GM19240 (cell line): Measurements from ENCODE around the gene SESN1.

Experiments used
- DNase-seq: peaks from one replicate; pipeline ENCODE4 v3.0.0; 2011; ENCODE audit warnings: low spot score; ENCODE audit not compliant: insufficient read length

SESN1 gene

DNA sequence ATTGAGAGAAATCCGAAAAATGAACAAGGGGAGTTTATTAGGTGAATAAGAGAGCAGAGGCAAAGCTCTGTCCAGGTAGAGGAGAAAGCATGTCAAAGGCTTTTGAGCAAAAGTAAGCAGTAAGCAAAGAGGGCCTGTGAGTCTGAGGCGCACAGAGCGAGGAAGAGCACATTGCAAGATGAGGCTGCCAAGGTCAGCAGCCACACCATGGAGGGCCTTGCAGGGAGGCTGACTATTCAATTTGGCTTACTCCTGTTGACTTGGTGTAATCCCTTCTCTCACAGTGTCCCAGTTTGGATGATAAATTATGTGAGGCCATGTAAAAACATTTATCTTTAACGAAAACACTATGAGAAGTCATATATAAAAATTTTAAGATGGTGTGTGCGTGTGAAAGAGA is 32.4 kb downstream of the SESN1 start:
- no peak for DNase-seq

DNA sequence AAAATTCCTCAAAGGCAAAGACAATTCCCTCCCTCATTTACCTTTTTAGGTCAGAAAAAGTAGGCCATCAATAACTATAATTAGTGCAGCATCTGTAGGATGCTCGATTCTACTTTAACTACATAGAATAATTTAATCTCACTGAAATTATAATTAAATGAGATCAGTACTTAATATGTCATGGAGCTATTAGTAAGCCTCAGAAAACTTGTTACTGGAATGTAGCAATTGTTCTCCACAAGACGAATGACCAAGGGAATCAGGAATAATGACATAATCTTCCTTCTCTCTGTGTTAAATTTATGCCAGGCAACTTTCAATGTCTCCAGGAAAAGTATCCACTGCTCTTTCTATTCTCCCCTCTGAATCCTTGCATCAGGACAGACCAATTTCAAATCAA is 34.1 kb downstream of the SESN1 start:
- DNase-seq = no peak

DNA sequence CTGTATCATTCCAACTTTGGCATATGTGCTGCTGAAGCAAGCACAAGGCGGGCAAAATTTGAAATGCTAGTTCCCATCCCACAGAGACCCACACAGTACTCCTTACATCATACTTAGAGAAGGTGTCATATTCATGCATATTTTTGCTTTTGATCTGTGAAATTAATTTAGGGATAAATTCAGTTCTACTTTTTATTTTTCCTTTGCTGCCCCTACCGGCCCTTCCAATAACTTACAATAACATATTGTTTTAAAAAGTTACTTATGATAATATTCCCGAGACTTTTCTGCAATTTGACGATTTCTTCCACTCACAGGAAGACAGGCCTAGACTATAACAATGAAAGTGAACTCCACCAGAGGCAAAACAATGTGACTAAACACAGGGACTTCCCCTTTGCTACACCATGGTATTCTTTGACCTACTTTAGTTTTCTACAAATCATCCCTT is 35.0 kb downstream of the SESN1 start:
- DNase-seq = no peak

DNA sequence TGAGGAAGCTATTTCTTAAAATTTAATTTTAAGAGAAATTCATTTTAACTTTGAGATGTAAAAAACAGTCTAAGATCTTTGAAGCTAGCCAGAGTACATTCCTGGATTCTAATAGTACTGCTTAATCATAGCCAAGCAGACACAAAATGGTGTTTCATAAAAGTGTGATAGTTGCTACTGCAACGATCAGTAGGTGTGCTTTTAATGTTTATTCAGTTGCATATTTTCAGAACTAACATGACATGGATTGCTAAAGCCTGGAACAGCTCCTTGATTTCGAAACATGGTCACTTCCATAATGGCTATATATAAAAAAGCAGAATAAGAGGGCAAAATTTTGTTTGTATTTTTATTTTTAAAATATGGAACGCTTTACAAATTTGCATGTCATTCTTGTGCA is 35.5 kb downstream of the SESN1 start:
- no peak for DNase-seq

DNA sequence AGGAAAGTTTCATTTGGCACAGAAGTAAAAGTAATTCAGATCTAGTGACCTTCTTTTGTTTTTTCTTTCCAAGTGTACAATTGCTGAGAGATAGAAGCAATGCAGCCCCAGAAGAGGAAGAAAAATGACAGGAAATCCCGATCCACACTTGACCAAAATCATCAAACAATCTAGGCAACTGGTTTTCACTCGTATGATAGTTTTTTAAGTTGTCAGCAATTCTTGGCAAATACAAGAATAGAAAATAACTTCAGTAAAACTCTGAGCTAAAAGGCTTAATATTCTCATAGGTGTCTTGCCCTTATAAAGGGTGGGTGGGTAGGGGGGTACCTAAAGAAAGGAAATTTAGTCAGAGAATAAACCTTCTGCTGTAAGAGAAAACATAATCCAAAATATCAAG is 36.0 kb downstream of the SESN1 start:
- no peak for DNase-seq

DNA sequence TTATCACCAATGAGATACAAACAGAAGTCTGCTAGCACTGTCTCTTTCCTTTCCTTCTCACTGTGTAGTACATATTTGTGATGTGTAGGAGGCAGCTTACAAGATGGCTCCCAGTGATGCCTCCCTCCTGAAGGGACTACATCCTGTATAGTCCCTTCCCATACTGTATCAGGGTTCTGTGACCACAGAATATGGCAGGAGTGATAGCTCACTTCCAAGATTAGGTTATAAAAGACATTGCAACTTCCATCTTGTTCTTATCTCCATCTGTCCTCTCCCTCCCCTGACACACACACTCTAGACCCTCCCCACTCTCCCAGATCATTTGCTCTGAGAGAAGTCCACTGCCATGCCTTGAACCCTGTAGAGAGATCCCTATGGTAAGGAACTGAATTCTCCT is 38.0 kb downstream of the SESN1 start:
- no peak for DNase-seq

DNA sequence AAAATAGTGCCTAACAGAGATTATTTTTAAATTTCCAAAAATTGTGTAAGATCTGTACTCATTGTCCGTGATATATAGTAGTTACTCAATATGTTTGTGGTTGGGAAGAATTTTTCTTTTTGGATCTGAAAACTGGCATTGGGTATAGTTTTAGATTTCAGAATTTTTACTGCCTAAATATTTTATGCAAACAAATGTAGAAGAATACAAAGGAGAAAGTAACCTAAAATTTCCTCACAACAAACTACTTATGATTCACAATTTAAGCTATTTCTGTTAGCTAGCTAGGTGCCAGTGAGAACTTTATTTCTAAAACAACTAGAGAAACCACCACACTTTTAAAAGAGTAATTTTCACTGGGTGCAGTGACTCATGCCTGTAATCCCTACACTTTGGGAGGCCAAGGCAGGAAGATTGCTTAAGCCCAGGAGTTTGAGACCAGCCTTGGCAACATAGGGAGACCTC is 38.8 kb downstream of the SESN1 start:
- DNase-seq = no peak

DNA sequence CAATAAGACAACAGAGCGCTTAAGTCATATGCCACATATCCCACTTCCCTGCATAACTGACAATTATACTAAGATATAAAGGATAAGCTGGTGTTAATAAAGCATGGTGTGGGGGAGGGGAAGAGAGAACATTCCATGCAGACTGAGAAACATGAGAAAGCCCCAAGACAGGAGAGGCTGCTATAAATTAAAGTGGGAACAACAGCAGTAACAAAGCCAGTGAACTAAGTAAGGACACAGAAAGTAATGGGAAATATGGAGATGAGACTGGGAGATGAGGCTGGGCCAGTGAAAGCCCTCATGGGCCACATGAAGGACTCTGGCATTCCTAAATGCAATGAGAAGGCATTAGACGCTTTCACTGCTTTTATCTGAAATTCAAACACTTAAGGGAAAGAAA is 41.3 kb downstream of the SESN1 start:
- DNase-seq = no peak

DNA sequence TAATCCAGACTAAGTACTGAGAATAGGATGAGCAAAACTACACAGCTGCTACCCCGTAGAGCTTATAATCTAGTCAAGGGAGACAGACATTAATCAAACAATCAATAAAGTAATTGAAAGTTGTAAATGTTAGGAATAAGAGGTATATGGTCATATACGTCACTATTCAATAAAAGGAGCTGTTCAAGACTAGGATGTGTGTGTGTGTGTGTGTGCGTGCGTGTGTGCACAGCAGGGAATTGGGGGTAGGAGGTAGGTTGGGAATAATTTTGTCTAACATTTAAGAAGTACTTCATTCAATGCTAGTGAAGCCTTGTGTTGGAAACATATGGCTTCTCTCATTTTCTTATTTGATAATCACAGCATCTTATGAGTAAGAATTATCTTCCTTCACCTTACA is 41.8 kb downstream of the SESN1 start:
- DNase-seq = no peak

DNA sequence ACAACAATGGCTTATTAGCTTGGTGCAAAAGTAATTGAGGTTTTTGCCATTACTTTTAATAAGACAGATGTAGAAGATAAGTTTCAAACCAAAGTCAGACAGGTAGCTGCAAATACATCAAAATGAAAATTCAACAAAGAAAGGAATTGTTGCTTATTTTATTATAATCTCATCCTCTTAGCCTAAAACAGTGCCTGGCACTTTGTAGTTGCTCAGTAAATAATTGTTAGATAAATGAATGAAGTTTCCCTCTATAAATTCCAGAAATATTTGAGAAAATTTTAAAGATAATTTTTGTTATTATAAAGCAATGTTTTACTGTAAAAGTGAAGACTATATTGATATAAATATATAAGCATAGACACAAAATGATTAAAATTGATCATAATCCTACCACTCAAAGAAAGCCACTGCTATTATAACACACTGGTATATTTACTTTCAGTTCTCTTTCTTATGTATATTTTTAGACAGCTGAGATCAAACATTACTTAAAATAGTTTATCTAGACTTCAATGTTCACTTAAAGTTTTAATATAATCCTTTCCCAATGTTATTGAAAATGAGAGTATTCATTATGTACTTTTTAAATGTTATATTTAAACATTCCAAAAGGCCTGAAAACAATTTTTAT is 42.5 kb downstream of the SESN1 start:
- no peak for DNase-seq

DNA sequence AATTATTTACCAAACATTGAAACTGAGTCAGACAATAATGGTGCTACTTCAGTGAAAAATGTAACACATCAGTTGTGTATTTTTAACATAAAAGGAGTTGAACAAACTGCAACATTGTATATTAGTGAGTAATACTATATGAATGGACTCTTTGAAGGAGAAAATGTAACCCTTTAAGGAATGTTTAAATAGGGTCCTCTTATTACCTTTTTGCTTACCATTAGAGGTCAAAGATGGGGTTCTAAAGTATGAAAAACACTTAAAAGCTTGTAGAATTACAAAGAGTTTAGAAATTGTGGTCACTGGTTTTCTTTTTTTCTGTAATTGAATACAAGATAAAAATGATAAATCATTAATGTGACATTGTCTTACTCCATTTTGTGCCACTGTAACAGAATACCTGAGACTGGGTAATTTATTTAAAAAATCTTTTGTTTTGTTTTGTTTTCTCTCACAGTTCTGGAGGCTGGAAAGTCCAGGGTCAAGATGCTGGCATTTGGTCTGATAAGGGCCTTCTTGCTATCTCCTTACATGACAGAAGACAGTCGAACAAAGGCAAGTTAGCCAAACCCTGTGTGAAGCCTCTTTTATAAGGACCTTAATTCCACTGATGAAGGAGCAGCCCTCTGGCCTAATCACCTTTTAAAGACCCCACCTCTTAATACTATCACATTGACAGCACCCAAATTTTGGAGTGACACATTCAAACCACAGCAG is 43.2 kb downstream of the SESN1 start:
- DNase-seq = no peak

DNA sequence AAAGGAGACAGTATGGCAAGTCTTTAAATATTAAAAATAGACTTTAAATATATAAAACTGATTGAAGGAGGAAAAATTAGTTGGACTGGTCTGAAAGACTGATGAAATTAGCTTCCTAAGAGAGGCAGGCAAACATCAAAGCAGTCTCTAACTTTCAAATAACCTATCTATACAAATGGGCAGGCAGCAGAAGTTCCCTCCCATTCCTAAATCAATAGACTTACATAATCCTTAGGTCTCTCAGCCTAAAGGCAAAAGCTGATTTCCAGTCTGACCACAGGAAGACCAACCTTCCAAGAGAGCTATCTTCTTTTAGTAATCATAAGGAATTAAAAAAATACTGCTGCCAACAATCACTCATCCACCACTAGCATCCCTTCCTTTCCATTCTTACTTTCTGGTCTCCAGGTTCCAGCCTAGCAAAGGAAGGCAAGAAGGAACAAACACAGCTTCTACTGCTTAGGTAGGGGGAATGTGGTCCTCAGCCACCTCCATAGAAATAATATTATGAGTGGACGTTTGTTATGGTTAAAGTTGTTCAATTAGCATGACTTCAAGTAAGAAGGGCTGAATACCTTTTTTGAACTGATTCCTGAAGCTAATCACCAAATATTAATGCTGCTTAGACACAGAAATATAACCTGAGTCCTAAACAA is 44.1 kb downstream of the SESN1 start:
- no peak for DNase-seq

DNA sequence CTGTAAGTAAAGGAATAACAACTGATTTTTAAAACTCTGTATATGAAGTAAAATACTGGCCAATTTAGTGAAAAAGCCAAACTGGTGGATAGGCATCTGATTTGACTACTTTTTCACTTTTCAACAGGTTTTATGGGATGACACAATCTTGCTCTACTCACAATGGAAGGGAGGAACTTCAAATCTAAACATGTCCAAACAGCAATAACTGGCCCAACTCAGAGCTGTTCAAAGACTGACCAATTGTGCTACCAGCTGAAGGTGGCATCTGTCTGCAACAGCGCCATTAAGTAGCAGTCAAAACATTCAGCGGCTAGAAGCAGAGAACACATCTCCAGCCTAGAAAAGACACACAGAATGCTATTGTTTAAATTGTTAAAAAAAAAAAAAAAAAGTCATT is 44.6 kb downstream of the SESN1 start:
- no peak for DNase-seq

DNA sequence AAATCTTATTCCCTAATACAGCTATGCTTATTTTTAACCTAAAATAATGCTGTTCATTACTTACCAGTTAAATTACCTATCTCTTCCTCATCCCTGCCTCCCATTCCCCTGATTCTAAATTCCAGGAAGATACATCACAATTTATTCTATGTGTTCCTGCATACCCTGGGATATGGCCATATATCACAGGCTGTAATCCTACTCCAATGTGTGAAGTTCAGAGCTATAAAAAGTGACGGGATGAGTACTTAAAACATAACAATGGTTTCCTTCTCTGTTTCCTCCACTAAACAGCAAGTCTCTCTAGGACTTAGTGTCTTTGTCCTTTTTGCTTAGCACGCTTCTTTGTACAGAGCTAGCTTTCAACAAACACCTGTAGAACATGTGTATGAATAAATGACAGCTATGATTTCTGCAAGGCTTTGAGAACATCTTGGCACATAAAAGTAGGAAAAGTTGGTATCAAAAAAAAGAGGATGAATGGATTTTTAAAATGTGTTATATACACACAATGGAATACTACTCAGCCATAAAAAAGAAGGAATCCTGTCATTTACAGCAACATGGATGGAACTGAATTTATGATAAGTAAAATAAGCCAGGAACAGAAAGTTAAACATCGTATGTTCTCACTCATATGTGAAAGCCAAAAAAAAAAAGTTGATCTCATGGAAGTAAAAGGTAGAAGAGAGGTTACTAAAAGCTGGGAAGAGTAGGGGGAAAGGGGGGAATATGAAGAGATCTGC is 45.8 kb downstream of the SESN1 start:
- no peak for DNase-seq

DNA sequence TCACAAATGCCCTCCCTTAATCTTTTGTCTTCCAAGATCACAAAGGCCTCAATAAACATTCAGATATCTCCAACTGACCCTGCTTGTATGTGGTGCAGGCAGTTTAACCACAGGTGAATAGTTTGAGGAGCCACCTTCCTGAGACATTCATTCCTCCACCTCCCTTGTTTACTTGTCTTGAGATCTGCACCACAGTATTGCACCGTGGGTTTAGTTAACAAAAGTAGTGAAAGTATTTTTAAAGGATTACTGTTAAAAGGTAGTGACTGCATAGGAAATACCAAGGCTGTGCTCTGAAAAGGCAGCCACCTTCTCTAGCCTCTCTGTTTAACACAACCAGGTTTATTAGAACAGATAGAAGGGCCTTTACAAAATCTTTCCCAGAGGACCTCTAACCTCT is 46.5 kb downstream of the SESN1 start:
- no peak for DNase-seq

DNA sequence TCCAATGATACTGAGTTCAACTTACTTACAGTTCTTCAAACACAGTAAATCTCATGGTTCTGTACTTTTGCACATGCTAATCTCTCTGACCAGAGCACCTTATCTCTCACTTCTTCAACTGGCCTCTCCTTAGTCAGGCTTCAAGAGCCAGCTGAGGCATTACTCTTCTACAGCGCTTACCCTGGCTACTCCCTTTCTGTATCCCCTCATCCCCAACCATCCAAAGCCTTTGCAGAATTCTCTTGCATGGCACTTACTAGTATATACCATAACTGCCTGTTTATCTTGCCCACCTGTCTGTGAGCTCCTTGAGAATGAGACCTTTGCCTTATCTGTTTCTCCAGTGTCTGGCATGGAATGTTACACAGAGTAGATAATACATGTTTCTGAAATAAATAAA is 49.2 kb downstream of the SESN1 start:
- DNase-seq = no peak

DNA sequence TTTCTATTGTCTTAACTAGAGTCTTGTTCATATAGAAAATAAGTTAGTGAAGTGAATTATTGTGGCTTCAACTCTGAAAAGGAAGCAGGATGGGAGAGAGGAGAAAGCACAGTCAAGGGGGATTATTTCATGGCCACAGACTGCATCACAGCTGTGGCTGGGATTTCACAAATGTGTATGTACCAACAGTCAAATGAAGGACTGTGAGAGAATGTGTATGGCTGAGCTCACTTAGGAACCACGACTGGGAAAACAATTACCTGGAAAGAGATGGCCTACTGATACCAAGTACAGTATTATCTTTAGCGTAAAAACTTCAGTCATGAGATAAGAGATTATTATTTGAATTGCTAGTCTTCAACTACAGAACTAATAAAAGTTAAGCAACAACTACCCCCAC is 54.9 kb downstream of the SESN1 start:
- DNase-seq = no peak

DNA sequence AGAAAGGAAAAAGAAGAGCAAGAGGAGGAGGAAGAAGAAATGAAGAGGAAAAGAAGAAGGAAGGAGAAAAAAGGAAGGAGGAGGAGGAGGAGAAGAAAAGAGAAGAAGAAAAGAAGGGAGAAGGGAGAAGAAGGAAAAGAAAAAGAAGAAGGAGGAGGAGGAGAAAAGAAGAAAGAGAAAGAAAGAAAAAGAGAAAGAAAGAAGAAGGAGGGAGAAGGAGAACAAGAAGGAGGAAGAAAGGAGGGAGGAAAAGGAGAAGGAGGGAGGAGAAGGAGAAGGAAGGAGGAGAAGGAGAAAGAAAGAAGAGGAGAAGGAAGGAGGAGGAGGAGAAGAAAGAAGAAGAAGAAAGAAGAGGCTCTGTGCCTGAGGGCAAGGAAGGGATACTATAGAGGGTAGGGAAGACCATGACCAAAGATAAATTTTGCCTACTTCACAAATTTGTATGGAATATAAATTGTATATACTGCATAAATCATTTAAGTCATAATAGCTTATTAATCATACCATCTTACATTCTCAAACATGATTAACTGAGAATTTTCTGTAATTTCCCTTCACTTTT is 55.7 kb downstream of the SESN1 start:
- DNase-seq = no peak

DNA sequence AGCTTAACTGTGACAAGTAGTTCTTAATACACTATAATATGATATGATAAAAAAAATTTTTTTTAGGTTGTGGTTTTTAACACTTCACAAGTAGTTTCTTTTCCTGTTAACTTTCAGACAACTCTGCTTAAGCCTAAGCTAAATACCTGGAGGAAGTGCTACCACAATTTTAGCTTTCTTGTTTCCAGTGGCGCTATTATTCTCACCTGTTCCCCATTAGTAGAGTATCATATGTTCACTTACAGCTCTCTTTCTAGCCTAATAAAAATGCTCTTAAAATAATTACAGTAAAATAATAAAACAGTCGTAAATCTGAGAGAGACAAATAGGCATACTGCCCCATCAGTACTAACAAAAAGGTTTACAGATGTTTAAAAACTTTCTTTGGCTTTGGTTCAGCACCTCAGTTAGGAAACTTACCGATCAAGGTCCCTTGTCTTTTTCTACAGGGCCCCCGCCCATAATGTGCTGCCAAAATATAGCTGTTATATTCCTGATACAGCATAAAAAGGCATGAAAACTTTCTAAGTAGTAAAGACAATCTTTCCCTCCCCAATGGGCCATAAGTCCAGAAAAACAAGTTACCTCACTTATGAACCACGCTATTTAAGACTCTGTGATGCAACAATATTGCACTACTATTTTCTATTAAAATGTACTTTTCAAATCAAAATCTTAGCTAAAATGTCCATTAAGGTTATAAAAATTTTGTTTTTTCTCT is 57.9 kb downstream of the SESN1 start:
- no peak for DNase-seq

DNA sequence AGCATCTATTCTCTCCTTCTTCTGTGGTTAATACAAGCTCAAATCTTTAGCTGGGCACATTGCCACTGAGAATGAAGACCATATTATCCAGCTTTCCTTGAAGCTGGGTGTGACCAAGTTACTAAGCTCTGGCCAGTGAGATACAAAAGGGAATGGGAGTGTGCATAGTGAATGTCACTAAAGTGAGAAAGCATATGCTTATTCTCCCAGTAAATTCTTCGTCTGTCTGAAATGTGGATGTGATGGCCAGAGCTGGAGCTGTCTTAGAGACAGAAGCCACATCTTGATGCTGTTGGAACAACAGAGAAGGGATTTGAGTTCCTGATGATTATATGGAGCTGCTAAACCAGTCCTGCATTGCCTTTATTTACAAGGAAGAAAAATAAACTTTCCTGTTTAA is 60.1 kb downstream of the SESN1 start:
- no peak for DNase-seq

DNA sequence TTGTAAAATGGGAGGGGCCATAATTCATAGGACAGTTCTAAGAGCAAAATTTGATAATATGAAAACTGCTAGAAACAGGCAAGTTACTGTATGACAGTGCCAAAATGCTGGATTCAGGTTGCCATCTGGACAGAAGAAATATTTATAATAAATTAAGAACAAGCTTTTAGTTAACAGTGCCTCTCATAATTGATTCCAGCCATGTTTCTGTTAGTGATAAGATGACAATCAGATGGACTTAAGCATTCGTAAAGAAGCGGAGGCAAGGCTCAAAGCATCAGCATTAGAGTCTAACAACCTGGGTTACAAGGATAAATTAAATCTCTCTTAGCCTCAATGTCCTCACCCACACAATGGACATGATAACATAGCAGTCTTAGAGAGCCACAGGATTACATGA is 61.0 kb downstream of the SESN1 start:
- DNase-seq = no peak
